WERI-Rb-1 (cell line): ENCODE results near the gene INPPL1.

ENCODE experiments used
- DNase-seq: peaks from one replicate; pipeline ENCODE4 v3.0.0-alpha.2; 2020
- H3K27ac ChIP-seq: fragments of 250-450 bp; sonication (Bioruptor Pico); 2 replicates; pipeline ENCODE4 v1.5.1; 2020; ENCODE audit warnings: mild to moderate bottlenecking, moderate library complexity
- H3K27me3 ChIP-seq: fragments of 250-450 bp; sonication (Bioruptor Pico); 2 replicates; pipeline ENCODE4 v1.5.1; 2021; ENCODE audit warnings: mild to moderate bottlenecking, low read depth, moderate library complexity; ENCODE audit not compliant: insufficient read depth, severe bottlenecking
- H3K36me3 ChIP-seq: fragments of 250-450 bp; sonication (Bioruptor Pico); 2 replicates; pipeline ENCODE4 v1.5.1; 2020; ENCODE audit warnings: mild to moderate bottlenecking, moderate library complexity
- H3K4me3 ChIP-seq: 2 replicates; pipeline ENCODE4 v1.5.1; 2011; ENCODE audit warnings: low read depth, mild to moderate bottlenecking, control low read depth, low read length
- H3K9me3 ChIP-seq: fragments of 250-450 bp; sonication (Bioruptor Pico); 2 replicates; pipeline ENCODE4 v1.5.1; 2021; ENCODE audit warnings: mild to moderate bottlenecking, moderate library complexity; ENCODE audit not compliant: severe bottlenecking
- TF ChIP-seq, protein P1 (sequence below): IDR thresholded peaks from 2 replicates; pipeline ENCODE4 v1.5.1; 2011; ENCODE audit warnings: low read depth, mild to moderate bottlenecking, control low read depth, inconsistent platforms, low read length

INPPL1 gene

DNA sequence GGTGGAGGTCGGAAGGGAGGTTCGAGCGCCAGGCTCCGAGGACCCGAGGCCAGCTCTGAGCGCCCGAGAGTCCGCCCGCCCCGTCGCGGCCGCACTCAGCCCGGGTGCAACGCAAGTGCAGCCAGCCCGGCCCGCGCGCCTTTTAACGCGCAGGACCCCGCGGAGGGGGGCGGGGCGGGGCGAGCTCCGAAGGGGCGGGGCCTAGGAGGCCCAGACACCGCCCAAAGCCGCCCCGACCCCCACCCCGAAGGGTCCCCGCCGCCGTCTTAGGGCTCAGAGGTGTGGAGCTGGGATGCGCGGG lies 19.4 kb downstream of the INPPL1 start, which contains the start of gene PHOX2A:
TSS of gene PHOX2A (minus strand) at position 117 of the 301 bp plus-strand sequence. CDS start 172 bp downstream, outside the sequence.
- Histone ChIP-seq H3K4me3 (no peak within 1 kb of the TSS), H3K27me3 (no peaks in the 10 kb centered on the region), H3K27ac (no peak within 1 kb of the TSS), H3K36me3 (peaks cover 2% of the 10 kb centered on the region; the same call in 1 of the 2 replicates), H3K9me3 (peaks cover 2% of the 10 kb centered on the region)
- no peak for DNase-seq
- TF ChIP-seq, protein P1, sequence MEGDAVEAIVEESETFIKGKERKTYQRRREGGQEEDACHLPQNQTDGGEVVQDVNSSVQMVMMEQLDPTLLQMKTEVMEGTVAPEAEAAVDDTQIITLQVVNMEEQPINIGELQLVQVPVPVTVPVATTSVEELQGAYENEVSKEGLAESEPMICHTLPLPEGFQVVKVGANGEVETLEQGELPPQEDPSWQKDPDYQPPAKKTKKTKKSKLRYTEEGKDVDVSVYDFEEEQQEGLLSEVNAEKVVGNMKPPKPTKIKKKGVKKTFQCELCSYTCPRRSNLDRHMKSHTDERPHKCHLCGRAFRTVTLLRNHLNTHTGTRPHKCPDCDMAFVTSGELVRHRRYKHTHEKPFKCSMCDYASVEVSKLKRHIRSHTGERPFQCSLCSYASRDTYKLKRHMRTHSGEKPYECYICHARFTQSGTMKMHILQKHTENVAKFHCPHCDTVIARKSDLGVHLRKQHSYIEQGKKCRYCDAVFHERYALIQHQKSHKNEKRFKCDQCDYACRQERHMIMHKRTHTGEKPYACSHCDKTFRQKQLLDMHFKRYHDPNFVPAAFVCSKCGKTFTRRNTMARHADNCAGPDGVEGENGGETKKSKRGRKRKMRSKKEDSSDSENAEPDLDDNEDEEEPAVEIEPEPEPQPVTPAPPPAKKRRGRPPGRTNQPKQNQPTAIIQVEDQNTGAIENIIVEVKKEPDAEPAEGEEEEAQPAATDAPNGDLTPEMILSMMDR: no peak

DNA sequence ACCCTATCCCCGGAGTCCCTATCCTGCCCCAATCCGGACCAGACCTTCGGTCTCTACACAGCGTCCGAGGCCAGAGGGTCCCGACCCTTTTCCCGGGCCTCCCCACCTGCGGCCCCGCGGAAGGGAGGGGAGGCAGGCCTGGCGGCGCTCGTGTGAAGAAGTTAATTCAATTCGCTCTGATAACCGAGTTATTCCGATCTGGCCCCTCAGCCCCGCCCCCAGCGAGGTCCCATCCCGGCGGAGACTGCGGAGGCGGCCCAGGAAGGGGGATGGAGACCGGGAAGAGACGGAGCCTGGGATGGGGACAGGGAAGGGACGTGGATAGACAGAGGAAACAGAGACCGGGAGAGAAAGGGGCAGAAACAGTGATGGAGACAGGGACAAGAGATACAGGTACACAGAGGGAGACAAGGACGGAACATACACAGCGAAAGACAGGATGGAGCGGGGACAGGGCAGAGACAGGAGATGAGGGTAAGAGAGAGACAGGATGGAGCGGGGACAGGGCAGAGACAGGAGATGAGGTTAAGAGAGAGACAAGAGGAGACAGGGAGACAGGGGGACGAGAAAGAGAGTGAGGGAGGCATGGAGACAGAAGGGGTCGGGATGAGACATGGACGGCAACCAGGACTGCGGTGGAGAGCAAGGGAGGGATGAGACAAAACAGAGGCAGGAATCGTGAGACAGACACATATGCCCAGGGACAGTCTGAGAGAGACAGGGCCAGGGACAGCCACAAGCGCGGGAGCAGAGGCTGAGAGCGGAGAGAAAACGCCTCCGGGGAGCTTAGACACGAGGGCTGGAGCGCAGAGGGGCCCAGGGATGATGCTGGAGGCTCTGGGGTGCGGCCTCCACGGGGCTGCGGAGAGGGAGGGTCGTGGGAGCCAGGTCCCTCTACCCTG lies 20.0 kb downstream of the INPPL1 start:
- Histone ChIP-seq H3K9me3 (peaks cover 2% of the 10 kb centered on the region), H3K27ac (no peak overlapping the region), H3K36me3 (no peaks in the 10 kb centered on the region), H3K27me3 (no peaks in the 10 kb centered on the region), H3K4me3 (no peak overlapping the region)
- no peak for DNase-seq
- TF ChIP-seq, protein P1: no peak

DNA sequence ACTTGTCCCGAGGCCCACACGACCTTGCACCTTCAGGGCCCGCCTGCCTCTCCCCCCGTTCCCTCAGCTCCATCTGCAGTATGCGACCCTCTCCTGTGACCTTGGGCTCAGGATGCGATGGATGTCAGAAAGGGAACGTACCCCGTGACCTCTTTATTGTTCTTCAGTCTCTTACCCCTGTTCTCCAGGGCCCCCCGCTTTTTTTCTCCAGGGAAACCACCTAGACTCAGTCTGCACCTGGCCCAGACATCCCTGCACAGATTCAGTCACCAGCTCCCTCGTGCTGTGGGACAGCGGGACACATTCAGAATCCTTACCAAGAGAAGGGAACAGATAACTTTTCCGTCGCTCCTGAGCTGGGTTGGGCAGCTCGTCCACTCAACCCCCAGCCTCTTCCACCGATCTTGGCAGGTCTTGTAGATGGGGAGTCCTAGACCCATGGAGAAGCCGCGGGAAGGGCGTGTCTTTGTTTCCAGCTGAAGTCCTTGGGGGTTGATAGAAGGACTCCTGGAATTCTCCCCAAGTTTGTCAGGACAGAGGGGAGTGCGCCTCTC lies 20.8 kb downstream of the INPPL1 start:
- Histone ChIP-seq H3K9me3 (peaks cover 2% of the 10 kb centered on the region), H3K4me3 (no peak overlapping the region), H3K36me3 (no peaks in the 10 kb centered on the region), H3K27ac (no peak overlapping the region), H3K27me3 (no peaks in the 10 kb centered on the region)
- TF ChIP-seq, protein P1: no peak
- no peak for DNase-seq

DNA sequence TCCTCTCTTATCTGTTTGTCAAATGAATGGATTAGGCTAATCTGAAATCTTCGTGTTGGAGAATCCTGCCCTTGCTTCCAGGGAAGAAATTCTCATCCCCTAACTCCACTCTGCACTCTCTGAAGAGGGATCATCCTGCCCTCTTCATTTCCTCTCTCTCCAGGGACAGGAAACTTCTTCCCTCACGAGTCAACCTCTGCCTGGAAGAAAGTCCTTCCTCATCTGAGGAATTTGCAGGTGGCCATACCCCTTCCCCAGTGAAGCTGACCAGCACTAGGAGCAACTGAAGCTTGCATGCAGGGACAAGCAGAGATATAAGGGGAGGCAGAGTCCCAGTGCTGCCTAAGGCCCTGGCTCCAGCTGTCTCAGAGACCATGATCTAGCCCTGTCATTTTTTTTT lies 23.0 kb downstream of the INPPL1 start:
- no peak overlapping the region for H3K27ac ChIP-seq
- no peak overlapping the region for H3K4me3 ChIP-seq
- no peak for DNase-seq
- no peaks in the 10 kb centered on the region for H3K27me3 ChIP-seq
- TF ChIP-seq, protein P1: no peak
- no peaks in the 10 kb centered on the region for H3K36me3 ChIP-seq
- peaks cover 2% of the 10 kb centered on the region for H3K9me3 ChIP-seq

DNA sequence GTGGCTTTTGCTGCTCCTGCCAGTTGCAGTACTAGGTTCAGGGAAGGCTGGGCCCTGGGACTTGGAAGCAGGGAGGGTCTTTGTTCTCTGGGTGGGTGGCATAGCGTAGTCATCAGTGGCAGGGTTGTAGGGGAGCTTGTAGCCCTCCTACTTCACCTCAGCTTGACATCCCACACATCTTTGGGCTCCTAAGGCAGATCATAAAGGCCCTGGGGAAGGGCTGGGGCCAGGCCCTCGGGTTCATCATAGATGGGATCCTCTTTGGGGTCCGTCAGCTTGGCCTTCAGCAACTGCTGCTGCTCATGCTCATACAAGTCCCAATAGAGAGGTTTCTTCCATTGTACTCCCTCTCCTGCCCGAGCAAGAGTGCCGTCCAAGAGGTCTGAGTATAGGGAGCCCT lies 25.4 kb downstream of the INPPL1 start:
- no peak overlapping the region for H3K27ac ChIP-seq
- H3K27me3 ChIP-seq: no peaks in the 10 kb centered on the region
- H3K4me3 ChIP-seq: no peak overlapping the region
- TF ChIP-seq, protein P1: no peak
- H3K36me3 ChIP-seq: no peaks in the 10 kb centered on the region
- no peaks in the 10 kb centered on the region for H3K9me3 ChIP-seq
- no peak for DNase-seq
